ENCODE measurements around the gene DAZL.

GRCh38 chr3:16550676-16551341 is 54.4 kb downstream of the DAZL start:
- TF ChIP-seq CTCF (IDR thresholded peaks at IDR 0.05) (peak; percentile 75 to 93 (median 86)), POLR2A (IDR thresholded peaks at IDR 0.05) (no peak)

Data from Peyer's patch (tissue), 4 donors.